Measurements from ENCODE around the gene PRDX2. TPM values are rescaled to one million over a fixed set of nuclear protein-coding genes. Genes with fewer than 3 reads are reported as not detected.
A peak's percentile ranks its signal among the peaks of the same experiment; 100 is the strongest.

PRDX2 gene
- total RNA-seq, 1 donor from 2014 or later, result 554 TPM

DNA sequence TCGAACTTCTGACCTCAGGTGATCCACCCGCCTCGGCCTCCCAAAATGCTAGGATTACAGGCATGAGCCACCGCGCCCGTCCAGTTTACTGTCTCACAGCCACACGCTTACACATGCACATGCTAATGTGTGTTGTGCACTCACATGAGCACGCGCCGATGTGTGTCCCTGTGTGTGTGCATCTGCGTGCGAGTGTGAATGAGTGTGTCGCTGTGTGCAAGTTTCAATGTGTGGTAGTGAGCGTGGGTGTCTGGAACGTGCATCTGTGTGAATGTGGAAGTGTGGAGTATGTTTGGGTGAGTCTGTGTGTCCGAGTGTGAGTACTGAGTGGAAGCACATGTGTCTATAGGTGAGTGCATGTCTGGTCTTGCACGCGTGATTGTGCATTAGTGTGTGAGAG, 40.9 kb upstream of the PRDX2 start:
- no peak for DNase-seq (ENCODE audit: low spot score, unreplicated experiment)
- Mint-ChIP-seq H3K27ac (no peak overlapping the region), H3K4me1 (ENCODE audit: low read depth) (peaks cover 8% of the 10 kb centered on the region), H3K4me3 (ENCODE audit: low read depth) (no peak overlapping the region), H3K27me3 (peaks cover 55% of the 10 kb centered on the region), H3K9me3 (ENCODE audit: low read depth) (no peaks in the 10 kb centered on the region), H3K36me3 (ENCODE audit: insufficient read depth) (no peaks in the 10 kb centered on the region)
- TF ChIP-seq, protein P1, sequence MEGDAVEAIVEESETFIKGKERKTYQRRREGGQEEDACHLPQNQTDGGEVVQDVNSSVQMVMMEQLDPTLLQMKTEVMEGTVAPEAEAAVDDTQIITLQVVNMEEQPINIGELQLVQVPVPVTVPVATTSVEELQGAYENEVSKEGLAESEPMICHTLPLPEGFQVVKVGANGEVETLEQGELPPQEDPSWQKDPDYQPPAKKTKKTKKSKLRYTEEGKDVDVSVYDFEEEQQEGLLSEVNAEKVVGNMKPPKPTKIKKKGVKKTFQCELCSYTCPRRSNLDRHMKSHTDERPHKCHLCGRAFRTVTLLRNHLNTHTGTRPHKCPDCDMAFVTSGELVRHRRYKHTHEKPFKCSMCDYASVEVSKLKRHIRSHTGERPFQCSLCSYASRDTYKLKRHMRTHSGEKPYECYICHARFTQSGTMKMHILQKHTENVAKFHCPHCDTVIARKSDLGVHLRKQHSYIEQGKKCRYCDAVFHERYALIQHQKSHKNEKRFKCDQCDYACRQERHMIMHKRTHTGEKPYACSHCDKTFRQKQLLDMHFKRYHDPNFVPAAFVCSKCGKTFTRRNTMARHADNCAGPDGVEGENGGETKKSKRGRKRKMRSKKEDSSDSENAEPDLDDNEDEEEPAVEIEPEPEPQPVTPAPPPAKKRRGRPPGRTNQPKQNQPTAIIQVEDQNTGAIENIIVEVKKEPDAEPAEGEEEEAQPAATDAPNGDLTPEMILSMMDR (IDR thresholded peaks at IDR 0.05; ENCODE audit: unreplicated experiment), result no peak

DNA sequence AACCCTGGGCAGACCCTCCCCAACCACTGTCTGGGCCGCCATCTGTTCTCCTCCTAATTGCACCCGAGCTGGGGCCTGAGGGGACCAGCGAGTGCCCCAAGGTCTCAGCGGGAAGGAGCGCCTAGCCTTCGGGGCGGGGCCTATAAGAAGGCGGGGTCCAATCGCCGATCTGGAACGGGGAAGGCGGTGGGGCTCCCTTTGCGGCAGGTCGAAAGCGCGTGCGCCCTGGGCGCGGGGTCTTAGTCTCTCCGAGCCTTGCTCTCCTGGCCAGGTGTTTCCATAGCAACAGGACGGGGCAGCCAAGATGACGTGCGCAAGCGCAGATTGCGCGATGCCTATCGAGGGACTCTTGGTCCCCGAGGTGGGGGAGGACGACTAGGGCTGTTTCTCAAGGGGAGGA, 39.5 kb upstream of the PRDX2 start:
- Mint-ChIP-seq H3K27me3 (peaks cover 61% of the 10 kb centered on the region), H3K27ac (peak overlapping the region; percentile 61), H3K9me3 (ENCODE audit: low read depth) (no peaks in the 10 kb centered on the region), H3K4me1 (ENCODE audit: low read depth) (peaks cover 8% of the 10 kb centered on the region), H3K36me3 (ENCODE audit: insufficient read depth) (no peaks in the 10 kb centered on the region), H3K4me3 (ENCODE audit: low read depth) (peak overlapping the region; percentile 60)
- DNase-seq (ENCODE audit: low spot score, unreplicated experiment), result peak; percentile 66
- TF ChIP-seq, protein P1 (IDR thresholded peaks at IDR 0.05; ENCODE audit: unreplicated experiment), result no peak

DNA sequence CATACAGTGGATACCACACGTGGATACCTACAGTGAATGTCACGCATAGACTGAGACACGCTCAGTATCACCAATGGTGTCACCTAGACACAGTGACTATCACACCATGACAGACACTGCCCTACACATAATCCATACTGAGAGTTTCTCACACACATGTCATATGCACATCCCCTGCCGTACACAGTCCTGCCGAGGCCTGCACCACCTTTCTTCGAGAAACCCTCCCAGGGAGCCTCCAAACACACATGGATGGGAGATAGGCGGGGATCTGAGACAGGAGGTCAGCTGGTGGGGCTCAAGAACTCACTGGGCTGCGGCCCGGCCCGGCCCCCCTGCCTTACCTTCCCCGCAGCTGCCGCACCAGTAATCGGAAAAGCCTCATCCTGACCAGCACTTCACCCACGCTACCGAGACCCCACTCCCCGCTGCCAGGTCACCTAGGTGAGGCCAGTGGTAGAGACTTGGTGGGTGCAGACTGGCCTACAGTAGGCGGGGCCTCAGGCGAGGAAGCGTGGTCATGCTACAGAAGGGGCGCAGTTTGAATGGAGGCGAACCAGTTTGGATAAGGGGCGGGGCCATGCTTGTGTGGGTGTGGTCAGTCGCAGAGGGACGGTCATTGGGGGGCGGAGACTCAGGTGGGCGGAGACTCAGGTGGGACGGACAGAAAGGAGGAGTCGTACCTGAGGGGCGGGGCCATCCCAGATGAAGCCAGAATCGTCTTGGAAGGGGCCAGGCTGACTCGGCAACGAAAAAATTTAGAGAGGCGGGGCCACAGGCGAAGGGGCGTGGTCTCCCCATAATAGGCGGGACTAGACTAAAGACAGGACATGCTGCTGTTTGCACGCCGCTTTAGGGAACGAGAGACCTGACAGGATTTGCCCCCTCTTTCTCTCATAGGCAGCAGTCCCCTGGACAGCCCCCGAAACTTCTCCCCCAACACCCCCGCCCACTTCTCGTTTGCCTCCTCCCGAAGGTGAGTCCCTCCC, 38.8 kb upstream of the PRDX2 start:
- H3K4me1 Mint-ChIP-seq (ENCODE audit: low read depth), result peaks cover 8% of the 10 kb centered on the region
- TF ChIP-seq, protein P1 (IDR thresholded peaks at IDR 0.05; ENCODE audit: unreplicated experiment), result no peak
- H3K9me3 Mint-ChIP-seq (ENCODE audit: low read depth), result no peaks in the 10 kb centered on the region
- H3K36me3 Mint-ChIP-seq (ENCODE audit: insufficient read depth), result no peaks in the 10 kb centered on the region
- H3K4me3 Mint-ChIP-seq (ENCODE audit: low read depth), result peak overlapping the region; percentile 60
- peaks cover 68% of the 10 kb centered on the region for H3K27me3 Mint-ChIP-seq
- peak; percentile 69 for DNase-seq (ENCODE audit: low spot score, unreplicated experiment)
- H3K27ac Mint-ChIP-seq, result peak overlapping the region; percentile 61

DNA sequence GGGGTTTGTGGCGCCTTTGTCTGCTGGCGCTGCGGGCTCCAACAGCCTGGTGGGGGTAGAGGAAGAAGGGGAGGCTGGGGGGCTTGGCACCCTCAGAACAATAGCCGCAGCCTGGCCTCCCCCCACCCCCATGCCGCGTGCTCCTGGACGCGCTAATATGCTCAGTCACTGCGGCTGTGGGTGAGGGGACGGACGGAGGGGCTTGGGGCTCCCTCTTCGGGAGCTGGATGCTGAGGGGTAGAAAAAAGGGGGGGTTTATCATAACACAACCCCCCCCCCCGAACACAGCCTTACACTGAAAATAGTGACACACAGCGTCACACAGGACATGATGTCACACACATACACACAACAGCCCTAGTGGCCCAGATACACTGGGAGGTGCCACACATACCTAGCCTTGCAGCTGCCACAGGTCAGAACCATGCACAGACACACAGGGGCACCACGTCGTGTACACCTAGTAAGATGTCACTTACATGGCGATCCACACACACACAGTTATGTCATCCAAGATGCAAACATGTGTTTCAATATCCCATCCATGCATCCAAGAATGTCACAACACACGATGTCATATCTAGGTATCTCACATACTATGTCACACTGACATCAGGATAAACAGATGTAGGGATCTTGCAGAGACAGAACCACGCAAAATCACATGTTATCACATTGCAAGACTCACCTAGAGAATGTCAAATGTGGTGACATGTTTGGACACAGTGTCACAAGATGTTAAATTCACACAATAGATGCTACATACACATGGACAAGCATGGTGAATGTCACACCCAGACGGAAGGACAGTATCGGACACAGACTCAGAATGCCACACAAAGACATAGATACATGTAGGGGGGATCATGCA, 37.5 kb upstream of the PRDX2 start:
- DNase-seq (ENCODE audit: low spot score, unreplicated experiment), result no peak
- Mint-ChIP-seq H3K27ac (no peak overlapping the region), H3K27me3 (peaks cover 74% of the 10 kb centered on the region), H3K4me1 (ENCODE audit: low read depth) (peaks cover 8% of the 10 kb centered on the region), H3K36me3 (ENCODE audit: insufficient read depth) (no peaks in the 10 kb centered on the region), H3K9me3 (ENCODE audit: low read depth) (no peaks in the 10 kb centered on the region), H3K4me3 (ENCODE audit: low read depth) (peak overlapping the region; percentile 69)
- TF ChIP-seq, protein P1 (IDR thresholded peaks at IDR 0.05; ENCODE audit: unreplicated experiment), result no peak
